Effector memory CD8-positive, alpha-beta T cell (primary cell): ENCODE results near the gene C12orf60.

Source experiments
- ATAC-seq: fragments of 150-1000 bp; cut with Tn5 transposase; replicated peaks from 2 replicates; pipeline ENCODE4 v1.10.0; 2021; ENCODE audit warnings: mild to moderate bottlenecking, moderate library complexity
- DNase-seq, 3 experiments: peaks; one replicate each; pipeline ENCODE4 v3.0.0; 2021
- H3K27ac Mint-ChIP-seq, 2 donors: one replicate each; pipeline ENCODE4 v1.8.0; 2022; ENCODE audit warnings: mild to moderate bottlenecking in 2 of 2, mixed read lengths in 2 of 2, moderate library complexity in 2 of 2
- H3K27me3 Mint-ChIP-seq, 2 donors: one replicate each; pipeline ENCODE4 v1.8.0; 2022; ENCODE audit warnings: mixed read lengths in 2 of 2
- H3K36me3 Mint-ChIP-seq: one replicate; pipeline ENCODE4 v1.8.0; 2022; ENCODE audit warnings: mild to moderate bottlenecking, moderate library complexity, mixed read lengths; ENCODE audit not compliant: insufficient read depth
- H3K4me1 Mint-ChIP-seq, 2 donors: one replicate each; pipeline ENCODE4 v1.8.0; 2022; ENCODE audit warnings: low read depth in 2 of 2, mixed read lengths in 2 of 2
- H3K4me3 Mint-ChIP-seq, 2 donors: one replicate each; pipeline ENCODE4 v1.8.0; 2022; ENCODE audit warnings: mild to moderate bottlenecking in 2 of 2, mixed read lengths in 2 of 2, moderate library complexity in 2 of 2
- H3K9me3 Mint-ChIP-seq, 2 donors: one replicate each; pipeline ENCODE4 v1.8.0; 2022; ENCODE audit warnings: mixed read lengths in 2 of 2

The C12orf60 gene

DNA sequence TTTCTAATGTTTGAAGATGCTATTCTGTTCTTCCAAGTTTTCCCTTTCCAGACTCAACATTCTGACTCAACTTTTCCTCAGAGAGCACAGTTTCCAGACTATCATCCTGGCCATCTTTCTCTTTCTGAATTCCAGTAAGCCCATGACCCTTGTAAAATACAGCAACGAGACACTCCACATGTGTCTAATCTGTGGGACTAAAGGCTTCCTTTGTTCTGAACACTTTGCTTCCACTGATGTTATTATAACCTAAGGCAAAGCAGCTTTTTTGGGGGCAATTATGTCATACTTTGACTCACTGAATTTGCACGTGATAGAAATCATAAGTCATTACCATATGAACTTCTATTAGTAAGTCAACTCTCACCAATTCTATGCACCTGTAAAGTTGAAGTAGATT lies 46.2 kb downstream of the C12orf60 start:
- DNase-seq, result no peak
- H3K4me3 Mint-ChIP-seq, result no peak overlapping the region
- H3K27me3 Mint-ChIP-seq, result no peaks in the 10 kb centered on the region
- peaks cover 0 to 5% of the 10 kb centered on the region in 2 donors for H3K4me1 Mint-ChIP-seq
- H3K27ac Mint-ChIP-seq, result no peak overlapping the region
- ATAC-seq, result no peak
- H3K9me3 Mint-ChIP-seq, result no peaks in the 10 kb centered on the region
- no peaks in the 10 kb centered on the region for H3K36me3 Mint-ChIP-seq

DNA sequence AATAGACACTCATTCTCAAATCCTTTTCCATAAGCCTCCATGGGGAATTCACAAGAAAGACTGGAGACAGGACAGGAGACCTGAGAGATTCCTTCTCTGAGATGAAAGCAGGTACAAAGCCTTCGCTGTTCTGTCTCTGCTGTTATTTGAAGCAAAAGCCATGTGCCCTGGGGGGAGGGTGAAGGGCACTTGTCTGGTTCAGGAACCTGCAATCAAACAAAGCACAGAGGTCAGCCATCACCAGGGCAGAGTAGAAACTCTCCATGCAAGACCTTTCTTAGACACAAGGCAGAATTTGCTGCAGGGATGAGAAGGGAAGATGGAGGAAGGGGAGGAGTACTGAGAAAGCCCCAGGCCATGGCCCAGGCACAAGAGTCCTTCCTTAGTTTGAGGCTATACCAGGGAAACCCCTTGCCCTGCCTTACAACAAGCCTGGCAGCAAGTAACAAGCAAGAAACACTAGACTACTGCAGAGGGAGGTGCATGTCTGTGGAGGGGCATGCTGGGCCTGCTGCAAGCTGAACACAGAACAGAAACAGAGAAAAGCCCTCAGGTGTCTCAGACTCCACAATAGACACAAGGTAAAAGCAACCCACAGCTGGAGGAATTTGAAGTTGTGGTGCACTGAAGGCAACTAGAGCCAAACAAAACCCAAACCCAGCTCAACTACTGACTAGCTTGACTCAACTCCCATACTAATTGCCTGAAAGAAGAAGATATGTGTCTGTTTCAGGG lies 47.6 kb downstream of the C12orf60 start:
- no peaks in the 10 kb centered on the region for H3K27me3 Mint-ChIP-seq
- H3K4me1 Mint-ChIP-seq, result no peaks in the 10 kb centered on the region
- no peak overlapping the region for H3K4me3 Mint-ChIP-seq
- DNase-seq (no peak), ATAC-seq (no peak)
- H3K9me3 Mint-ChIP-seq, result no peaks in the 10 kb centered on the region
- no peaks in the 10 kb centered on the region for H3K36me3 Mint-ChIP-seq
- peak overlapping the region in 1 of 2 donors; percentile 27 for H3K27ac Mint-ChIP-seq

DNA sequence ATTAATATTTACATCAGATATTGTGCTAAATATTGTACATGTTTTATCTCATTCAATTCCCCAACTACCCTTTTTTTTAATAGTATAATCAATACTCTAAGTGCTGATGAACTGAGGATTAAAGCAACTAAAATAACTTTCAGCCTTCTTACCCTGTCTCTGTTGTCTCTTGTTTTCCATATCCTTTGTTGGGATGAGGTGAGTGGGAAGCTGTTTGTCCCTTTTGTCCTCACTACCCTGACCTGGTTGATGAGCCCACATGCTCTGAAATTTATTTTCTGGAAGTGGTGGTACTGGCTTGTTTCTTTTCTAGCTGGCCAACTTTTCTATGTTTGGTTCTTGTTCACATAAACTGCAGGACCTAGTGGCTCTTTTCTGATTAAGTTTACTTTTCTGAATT lies 49.4 kb downstream of the C12orf60 start:
- no peaks in the 10 kb centered on the region for H3K36me3 Mint-ChIP-seq

DNA sequence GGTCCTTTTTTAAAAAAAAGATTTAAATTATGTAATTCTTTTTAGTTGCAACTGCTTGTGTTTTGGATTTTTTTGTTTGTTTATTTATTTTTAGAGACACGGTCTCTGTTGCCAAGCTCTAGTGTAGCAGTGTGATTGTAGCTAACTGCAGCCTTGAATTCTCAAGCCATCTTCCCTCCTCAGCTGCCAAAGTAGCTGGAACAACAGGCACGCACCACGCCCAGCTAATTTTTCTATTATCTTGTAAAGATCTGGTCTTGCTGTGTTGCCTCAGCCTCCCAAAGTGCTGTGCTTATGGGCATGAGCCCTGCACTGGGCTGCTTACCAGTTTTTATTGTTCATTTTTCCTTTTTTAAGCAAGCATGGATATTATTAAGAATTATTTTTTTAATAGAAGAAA lies 50.5 kb downstream of the C12orf60 start:
- DNase-seq (no peak), ATAC-seq (no peak)
- no peak overlapping the region for H3K27ac Mint-ChIP-seq
- H3K36me3 Mint-ChIP-seq, result no peaks in the 10 kb centered on the region
- no peaks in the 10 kb centered on the region for H3K9me3 Mint-ChIP-seq
- no peaks in the 10 kb centered on the region for H3K27me3 Mint-ChIP-seq
- no peak overlapping the region for H3K4me3 Mint-ChIP-seq
- no peaks in the 10 kb centered on the region for H3K4me1 Mint-ChIP-seq

More for the DNA sequence above, 49.4 kb downstream of the C12orf60 start:
- no peak for ATAC-seq
- no peak overlapping the region for H3K4me3 Mint-ChIP-seq
- H3K27me3 Mint-ChIP-seq, result no peaks in the 10 kb centered on the region
- H3K9me3 Mint-ChIP-seq, result no peaks in the 10 kb centered on the region
- no peaks in the 10 kb centered on the region for H3K4me1 Mint-ChIP-seq
- DNase-seq, result no peak
- no peak overlapping the region for H3K27ac Mint-ChIP-seq

DNA sequence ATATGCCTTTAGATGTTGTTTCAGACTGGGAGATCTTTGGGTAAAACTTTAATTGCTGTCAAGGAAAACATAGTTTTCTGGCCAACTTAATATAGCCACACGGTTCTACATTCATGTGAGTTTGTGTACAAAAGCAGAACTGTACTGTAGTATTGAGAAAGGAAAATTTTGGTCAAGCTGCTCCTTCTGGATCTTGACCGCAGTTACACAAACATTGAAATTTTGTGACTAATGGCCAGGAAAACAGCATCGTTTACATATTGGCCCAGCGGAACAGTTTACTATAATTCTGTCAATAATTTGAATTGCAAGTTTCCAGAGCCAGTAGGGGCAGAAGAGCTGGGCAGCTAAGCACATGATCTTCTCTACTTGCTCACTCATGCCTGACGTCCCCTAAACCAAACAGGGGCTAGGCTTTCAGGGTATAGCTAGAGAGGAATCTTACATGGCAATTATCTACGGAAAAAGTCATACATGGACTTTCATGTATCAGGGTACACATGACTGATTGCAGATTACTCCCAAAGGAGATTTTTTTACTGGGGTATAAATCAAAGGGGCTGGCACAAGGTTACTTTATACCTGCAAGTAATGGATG lies 51.2 kb downstream of the C12orf60 start:
- ATAC-seq (no peak), DNase-seq (no peak)
- H3K27ac Mint-ChIP-seq, result no peak overlapping the region
- H3K9me3 Mint-ChIP-seq, result no peaks in the 10 kb centered on the region
- no peak overlapping the region for H3K4me3 Mint-ChIP-seq
- H3K27me3 Mint-ChIP-seq, result no peaks in the 10 kb centered on the region
- no peaks in the 10 kb centered on the region for H3K36me3 Mint-ChIP-seq
- no peaks in the 10 kb centered on the region for H3K4me1 Mint-ChIP-seq

DNA sequence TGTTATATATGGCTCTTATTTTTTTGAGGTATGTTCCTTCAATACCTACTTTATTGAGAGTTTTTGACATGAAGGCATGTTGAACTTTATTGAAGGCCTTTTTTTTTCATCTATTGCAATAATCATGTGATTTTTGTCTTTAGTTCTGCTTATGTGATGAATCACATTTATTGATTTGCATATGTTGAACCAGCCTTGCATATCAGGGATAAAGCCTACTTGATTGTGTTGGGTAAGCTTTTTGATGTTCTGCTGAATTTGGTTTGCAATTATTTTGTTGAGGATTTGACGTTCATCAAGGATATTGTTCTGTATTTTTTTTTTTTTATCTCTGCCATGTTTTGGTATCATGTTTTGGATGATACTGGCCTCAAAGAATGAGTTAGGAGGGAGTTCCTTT lies 55.0 kb downstream of the C12orf60 start:
- no peak overlapping the region for H3K27ac Mint-ChIP-seq
- no peaks in the 10 kb centered on the region for H3K27me3 Mint-ChIP-seq
- peaks cover 0 to 3% of the 10 kb centered on the region in 2 donors for H3K9me3 Mint-ChIP-seq
- H3K36me3 Mint-ChIP-seq, result no peaks in the 10 kb centered on the region
- DNase-seq, result no peak
- H3K4me1 Mint-ChIP-seq, result no peaks in the 10 kb centered on the region
- no peak overlapping the region for H3K4me3 Mint-ChIP-seq
- no peak for ATAC-seq

DNA sequence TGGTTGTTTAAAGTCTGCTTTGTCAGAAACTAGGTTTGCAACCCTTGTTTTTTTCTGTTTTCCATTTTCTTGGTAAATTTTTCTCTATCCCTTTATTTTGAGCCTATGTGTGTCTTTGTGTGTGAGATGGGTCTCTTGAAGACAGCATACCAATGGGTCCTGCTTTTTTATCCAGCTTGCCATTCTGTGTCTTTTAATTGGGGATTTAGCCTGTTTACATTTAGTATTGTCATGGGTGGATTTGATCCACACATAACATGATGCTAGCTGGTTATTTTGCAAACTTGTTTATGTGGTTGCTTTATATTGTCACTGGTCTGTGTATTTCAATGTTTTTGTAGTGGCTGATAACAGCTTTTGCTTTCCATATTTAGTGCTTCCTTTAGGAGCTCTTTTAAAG lies 57.0 kb downstream of the C12orf60 start:
- Mint-ChIP-seq H3K4me1 (no peaks in the 10 kb centered on the region), H3K4me3 (no peak overlapping the region)
- no peak for DNase-seq

DNA sequence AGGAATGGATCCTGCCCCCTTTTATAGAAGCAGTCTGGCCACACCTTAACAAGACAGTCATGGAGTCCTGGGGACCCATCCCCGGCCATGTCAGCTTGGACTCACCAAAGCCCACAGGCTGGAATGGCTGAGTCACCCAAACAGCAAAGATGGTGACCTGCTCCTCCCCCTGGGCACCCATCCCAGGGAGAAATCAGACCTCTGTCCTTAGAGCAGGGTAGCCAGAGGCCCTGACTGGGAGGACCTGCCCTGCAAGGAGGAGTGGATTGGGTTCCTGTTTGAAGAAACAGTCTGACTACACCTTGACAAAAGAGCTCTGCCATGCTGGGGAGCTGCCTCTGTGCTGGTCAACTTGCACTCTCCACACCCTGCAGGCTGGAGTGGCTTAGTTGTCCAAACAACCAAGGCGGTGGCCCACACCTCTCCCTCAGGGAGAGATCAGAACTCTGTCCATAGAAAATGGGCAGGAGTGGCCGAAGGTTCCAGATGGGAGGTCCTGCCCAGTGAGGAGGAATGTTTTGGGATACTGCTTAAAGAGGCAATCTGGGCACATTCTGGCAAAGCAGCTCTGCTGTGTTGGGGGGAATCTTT lies 65.5 kb downstream of the C12orf60 start:
- H3K27me3 Mint-ChIP-seq, result peaks cover 45 to 50% of the 10 kb centered on the region in 2 donors
- H3K4me1 Mint-ChIP-seq, result no peaks in the 10 kb centered on the region
- DNase-seq, result no peak

More for the DNA sequence above, 57.0 kb downstream of the C12orf60 start:
- H3K27ac Mint-ChIP-seq, result no peak overlapping the region
- peaks cover 0 to 3% of the 10 kb centered on the region in 2 donors for H3K9me3 Mint-ChIP-seq
- peaks cover 0 to 6% of the 10 kb centered on the region in 2 donors for H3K27me3 Mint-ChIP-seq
- no peaks in the 10 kb centered on the region for H3K36me3 Mint-ChIP-seq
- ATAC-seq, result no peak

DNA sequence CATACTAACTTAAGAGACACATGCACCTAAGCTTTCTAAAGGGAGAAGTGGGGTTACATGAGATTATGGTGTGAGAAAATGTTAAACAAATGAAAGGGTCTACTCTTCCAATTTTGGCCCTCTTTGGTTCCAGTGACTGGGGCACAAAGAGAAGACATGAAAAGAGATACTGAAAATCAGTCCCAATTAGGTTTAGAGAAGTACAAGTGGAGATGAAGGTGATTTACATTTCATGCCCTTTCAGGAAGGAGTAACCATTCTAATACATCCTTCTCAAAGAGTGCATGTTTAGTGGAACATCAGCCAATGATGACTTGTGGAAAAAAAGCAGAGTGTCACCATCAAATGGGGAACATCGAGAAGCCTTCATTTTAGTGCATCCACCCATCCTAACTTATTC lies 67.8 kb downstream of the C12orf60 start:
- no peak for ATAC-seq
- Mint-ChIP-seq H3K4me3 (no peak overlapping the region), H3K27ac (no peak overlapping the region), H3K4me1 (no peaks in the 10 kb centered on the region), H3K27me3 (peaks cover 31 to 46% of the 10 kb centered on the region in 2 donors), H3K36me3 (no peaks in the 10 kb centered on the region), H3K9me3 (no peaks in the 10 kb centered on the region)
- no peak for DNase-seq

More for the DNA sequence above, 65.5 kb downstream of the C12orf60 start:
- no peaks in the 10 kb centered on the region for H3K36me3 Mint-ChIP-seq
- no peak for ATAC-seq
- H3K9me3 Mint-ChIP-seq, result peaks cover 0 to 2% of the 10 kb centered on the region in 2 donors
- no peak overlapping the region for H3K4me3 Mint-ChIP-seq
- H3K27ac Mint-ChIP-seq, result no peak overlapping the region

DNA sequence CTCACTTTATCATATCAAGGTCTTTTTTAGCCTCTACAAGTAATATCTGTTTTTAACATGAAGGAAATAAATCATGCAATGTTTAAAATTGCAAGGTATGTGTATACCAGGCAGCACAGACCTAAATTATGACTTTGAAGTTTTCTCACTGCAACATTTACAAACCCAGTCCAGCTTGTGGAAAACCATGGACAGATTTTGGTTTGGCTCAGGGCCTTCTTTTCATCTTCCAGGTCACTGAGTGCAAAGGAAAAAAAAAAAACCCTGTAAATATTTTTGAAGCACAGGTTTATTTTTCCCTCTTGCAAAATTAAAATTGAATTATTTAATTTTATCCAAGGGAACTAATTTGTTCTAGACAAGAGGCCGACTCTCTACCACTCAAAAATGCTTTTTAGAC lies 68.4 kb downstream of the C12orf60 start:
- no peaks in the 10 kb centered on the region for H3K36me3 Mint-ChIP-seq
- H3K27ac Mint-ChIP-seq, result no peak overlapping the region
- H3K27me3 Mint-ChIP-seq, result peaks cover 29 to 44% of the 10 kb centered on the region in 2 donors
- DNase-seq (no peak), ATAC-seq (no peak)
- no peak overlapping the region for H3K4me3 Mint-ChIP-seq
- no peaks in the 10 kb centered on the region for H3K9me3 Mint-ChIP-seq
- no peaks in the 10 kb centered on the region for H3K4me1 Mint-ChIP-seq

DNA sequence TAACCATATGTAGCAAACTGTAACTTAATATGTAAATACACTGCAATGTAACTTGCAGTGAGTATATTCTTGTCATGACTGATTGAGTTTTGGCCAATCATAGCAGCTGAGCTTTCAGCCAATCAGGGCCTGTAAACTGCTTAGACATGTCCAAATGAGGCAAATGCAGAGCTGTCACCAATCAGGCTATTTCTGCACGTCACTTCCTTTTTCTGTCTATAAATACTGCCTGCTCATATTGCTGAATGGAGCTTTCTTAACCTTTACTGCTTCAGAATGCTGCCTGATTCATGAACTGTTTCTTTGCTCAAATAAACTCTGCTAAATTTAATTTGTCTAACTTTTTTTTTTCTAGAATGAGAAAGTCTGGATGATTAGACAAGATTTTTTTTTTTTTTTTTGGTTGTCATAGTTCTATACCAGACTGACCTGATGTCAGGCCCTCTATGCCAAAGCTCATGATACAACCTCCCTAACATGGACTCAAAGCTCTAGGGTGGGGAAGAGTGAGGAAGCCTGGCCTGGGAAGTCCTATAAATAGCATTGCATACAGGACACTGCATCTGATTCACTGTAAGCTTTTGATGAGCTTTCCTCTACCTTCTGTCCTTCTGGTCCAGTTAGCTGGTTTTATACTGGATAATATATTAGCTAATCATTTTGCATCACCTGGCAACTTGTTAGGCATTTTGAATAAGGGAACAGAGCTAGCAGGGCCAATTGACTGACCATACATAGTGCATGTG lies 70.1 kb downstream of the C12orf60 start:
- peaks cover 14 to 28% of the 10 kb centered on the region in 2 donors for H3K27me3 Mint-ChIP-seq
- no peak overlapping the region for H3K4me3 Mint-ChIP-seq
- no peaks in the 10 kb centered on the region for H3K36me3 Mint-ChIP-seq
- no peaks in the 10 kb centered on the region for H3K4me1 Mint-ChIP-seq
- DNase-seq (no peak), ATAC-seq (no peak)
- H3K9me3 Mint-ChIP-seq, result no peaks in the 10 kb centered on the region
- no peak overlapping the region for H3K27ac Mint-ChIP-seq
